Esophagus muscularis mucosa (tissue), 4 donors: ENCODE data around the gene SYMPK. TPM values are rescaled to one million over a fixed set of nuclear protein-coding genes. Genes with fewer than 3 reads are reported as not detected.

Source experiments
- DNase-seq: peaks from one replicate; pipeline ENCODE4 v3.0.0-alpha.2; 2017; ENCODE audit errors: extremely low spot score
- H3K27ac ChIP-seq, 4 donors: fragments of 200-600 bp; sonication (generic); replicated peaks in 1 of 4; 1 replicate in 3 of 4; 2 replicates in 1 of 4; pipeline ENCODE4 v1.5.1; 2016 to 2019; ENCODE audit warnings: mild to moderate bottlenecking in 1 of 4
- H3K27me3 ChIP-seq, 4 donors: fragments of 200-600 bp; sonication (generic); one replicate each; pipeline versions ENCODE4 v1.5.1 to v1.6.0; 2016 to 2019
- H3K36me3 ChIP-seq, 4 donors: fragments of 200-600 bp; sonication (generic); one replicate each; pipeline ENCODE4 v1.5.1; 2016 to 2019
- H3K4me1 ChIP-seq, 4 donors: fragments of 200-600 bp; sonication (generic); one replicate each; pipeline ENCODE4 v1.5.1; 2016 to 2019
- H3K4me3 ChIP-seq, 4 donors: fragments of 200-600 bp; sonication (generic); 1 replicate in 2 of 4; 2 replicates in 2 of 4; pipeline ENCODE4 v1.5.1; 2016 to 2019; ENCODE audit warnings: mild to moderate bottlenecking in 4 of 4, moderate library complexity in 1 of 4
- H3K9me3 ChIP-seq, 4 donors: fragments of 200-600 bp; sonication (generic); 1 replicate in 3 of 4; 2 replicates in 1 of 4; pipeline ENCODE4 v1.5.1; 2016 to 2019
- EP300 ChIP-seq: sonication (generic); formaldehyde crosslinking; IDR thresholded peaks from one replicate; pipeline ENCODE4 v1.6.1; 2017; ENCODE audit warnings: antibody characterized with exemption
- POLR2A ChIP-seq: fragments of 450-650 bp; IDR thresholded peaks from one replicate; pipeline ENCODE4 v1.6.1; 2017; ENCODE audit warnings: antibody characterized with exemption, moderate library complexity, mild to moderate bottlenecking, low read depth
- POLR2AphosphoS5 ChIP-seq, 2 donors: sonication (generic); formaldehyde crosslinking; IDR thresholded peaks; one replicate each; pipeline ENCODE4 v1.6.1; 2017; ENCODE audit warnings: antibody characterized with exemption in 2 of 2
- WGBS: methylation state at CpG from one replicate; pipeline ENCODE4 v1.1.5; 2018; 5-methylcytosine and 5-hydroxymethylcytosine counted together
- intact Hi-C: fragments of 100-400 bp; cut with DNase I; formaldehyde crosslinking; loops from one replicate; pipeline ENCODE4 v1.15.1; 2023
- total RNA-seq, 4 donors: library from RNA; depleted of rRNA; stranded (reverse); fragments of >200 nt; gene quantifications; one replicate each; pipeline versions ENCODE4 v1.1.0 to v1.2.1, GENCODE V29; 2016
- TF ChIP-seq, protein P1 (sequence below), 3 experiments: fragments of 200-600 bp in 2 of 3; fragments of 450-650 bp in 1 of 3; sonication (generic) in 2 of 3; IDR thresholded peaks; one replicate each; pipeline ENCODE4 v1.5.1; 2017 to 2019; ENCODE audit warnings: antibody characterized with exemption in 3 of 3, mild to moderate bottlenecking in 2 of 3, moderate library complexity in 1 of 3

The SYMPK gene
- total RNA-seq, 4 donors from 2014 or later, result 22.0 to 44.2 (median 36.6) TPM

DNA sequence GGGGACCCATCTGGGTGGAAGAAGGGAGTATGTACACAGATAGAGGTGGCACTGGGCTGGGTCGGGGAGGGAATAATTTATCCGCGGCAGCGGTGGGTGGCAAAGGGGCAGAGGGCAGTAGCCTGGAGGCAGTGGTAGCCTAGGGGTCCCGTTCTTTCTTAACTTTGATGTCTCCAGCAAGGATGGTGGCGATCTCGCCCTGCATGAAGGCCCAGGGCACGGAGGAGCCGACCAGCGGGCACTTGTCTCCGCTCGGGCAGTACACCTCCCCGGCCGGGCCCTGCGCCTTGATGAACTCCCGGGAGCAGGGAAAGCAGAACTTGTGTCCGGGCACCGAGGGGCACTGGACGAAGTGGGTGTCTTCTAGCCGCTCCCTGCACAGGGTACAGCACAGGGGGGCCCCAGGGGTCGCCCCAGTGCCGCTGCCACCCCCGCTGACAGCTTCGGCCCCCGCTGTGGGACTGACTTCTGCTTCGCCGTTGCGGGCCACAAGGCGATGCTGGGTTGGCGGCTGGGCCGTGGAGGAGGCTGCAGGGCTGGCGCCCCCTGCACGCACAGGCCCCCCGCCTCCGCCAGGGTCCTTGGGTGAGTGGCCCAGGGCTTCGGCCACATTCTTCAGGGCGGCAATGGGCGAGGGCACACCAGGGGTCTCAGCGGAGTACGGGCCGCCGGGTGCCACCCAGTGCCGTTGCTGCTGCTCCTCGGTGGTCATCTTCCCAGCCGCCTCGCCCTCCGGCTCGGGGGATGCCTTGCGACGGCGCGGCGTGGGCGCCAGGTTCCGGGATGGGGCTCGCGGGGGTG is 21.1 kb upstream of the SYMPK start:
- intact Hi-C loops, result loop anchor here (5.0 kb wide), 1 partner anchor 67 kb away; the partner anchor contains the start of gene RSPH6A
- Histone ChIP-seq H3K4me3 (peak overlapping the region; percentile 31 to 91 (median 60)), H3K9me3 (no peaks in the 10 kb centered on the region), H3K4me1 (peaks cover 32 to 51% (median 49%) of the 10 kb centered on the region in 4 donors), H3K27me3 (peaks cover 0 to 4% (median 0%) of the 10 kb centered on the region in 4 donors), H3K36me3 (peaks cover 0 to 18% (median 9%) of the 10 kb centered on the region in 4 donors), H3K27ac (peak overlapping the region in 1 of 4 donors; percentile 35)
- 93% methylated on average over 38 of the region's 57 CpGs for WGBS
- DNase-seq, result no peak
- no peak for TF ChIP-seq POLR2AphosphoS5 (IDR thresholded peaks at IDR 0.05)

DNA sequence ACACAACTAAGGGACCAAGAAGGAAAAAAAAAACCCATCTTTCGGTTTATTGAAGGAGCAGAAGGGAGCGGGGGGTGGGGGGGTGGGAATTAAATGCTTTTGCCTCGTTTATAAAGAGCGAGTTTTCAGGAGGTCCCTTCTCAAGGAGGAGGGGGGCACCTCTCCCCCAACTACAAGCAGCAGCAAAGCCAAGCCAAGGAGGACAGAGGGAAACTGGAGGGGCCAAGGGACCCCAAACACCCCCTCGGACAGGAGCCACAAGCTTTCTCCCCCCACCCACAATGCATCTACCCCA is 20.6 kb upstream of the SYMPK start:
- peaks cover 32 to 51% (median 49%) of the 10 kb centered on the region in 4 donors for H3K4me1 ChIP-seq

DNA sequence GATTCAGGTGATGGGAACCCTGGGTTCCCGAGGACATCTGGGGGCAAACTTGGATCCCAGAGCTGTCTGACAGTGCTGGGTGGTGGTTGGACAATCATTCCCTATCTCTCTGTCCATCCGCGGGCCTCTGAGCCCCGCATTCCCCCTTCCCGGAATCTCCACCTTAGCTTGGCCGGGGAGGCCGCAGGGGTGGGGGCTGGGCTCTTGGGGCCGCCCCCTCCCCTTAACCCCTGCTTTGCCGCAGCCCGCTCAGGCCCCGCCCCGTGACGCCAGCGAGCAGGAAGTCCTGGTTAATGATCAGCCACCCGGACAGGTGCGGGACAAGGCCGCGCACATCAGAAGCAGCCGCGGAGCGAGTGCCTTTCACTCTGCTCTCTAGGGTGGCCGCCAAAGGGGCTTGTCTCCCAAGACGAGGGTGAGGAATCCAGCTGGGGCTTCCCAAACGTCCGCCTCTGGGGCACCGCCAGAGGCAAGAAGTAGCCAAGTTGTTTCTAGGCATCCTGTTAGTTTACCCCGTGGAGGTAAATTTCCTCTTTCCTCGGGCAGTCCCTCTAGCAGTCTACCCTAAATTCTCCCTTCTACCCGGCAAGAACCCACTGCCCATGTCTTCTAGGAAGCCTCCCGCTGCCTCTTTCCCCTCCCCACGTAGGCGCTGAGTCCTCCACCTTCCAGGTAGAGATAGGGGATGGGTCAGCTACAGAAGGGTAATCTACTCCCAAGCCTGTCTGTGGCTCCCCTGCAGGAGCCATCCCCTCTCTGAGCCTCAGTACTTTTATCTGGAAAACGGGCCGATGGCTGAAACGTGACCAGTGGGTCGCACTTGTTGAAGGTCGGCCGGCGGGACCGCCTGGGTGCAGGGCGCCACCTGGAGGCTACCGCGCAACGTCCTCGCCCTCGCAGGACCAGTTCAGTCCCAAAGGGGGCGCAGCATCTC is 20.0 kb upstream of the SYMPK start:
- intact Hi-C loops, result loop anchor here (5.0 kb wide), 1 partner anchor 66 kb away; the partner anchor contains the start of gene RSPH6A
- peak; percentile 96 for DNase-seq
- Histone ChIP-seq H3K36me3 (peaks cover 0 to 18% (median 9%) of the 10 kb centered on the region in 4 donors), H3K4me1 (peaks cover 32 to 51% (median 49%) of the 10 kb centered on the region in 4 donors), H3K27me3 (peaks cover 0 to 6% (median 0%) of the 10 kb centered on the region in 4 donors), H3K4me3 (peak overlapping the region; percentile 31 to 46 (median 34)), H3K27ac (peak overlapping the region in 2 of 4 donors; percentile 21 to 30), H3K9me3 (no peaks in the 10 kb centered on the region)
- TF ChIP-seq EP300 (no peak), POLR2AphosphoS5 (IDR thresholded peaks at IDR 0.05) (peak; percentile 7 to 53), POLR2A (no peak)
- TF ChIP-seq, protein P1, sequence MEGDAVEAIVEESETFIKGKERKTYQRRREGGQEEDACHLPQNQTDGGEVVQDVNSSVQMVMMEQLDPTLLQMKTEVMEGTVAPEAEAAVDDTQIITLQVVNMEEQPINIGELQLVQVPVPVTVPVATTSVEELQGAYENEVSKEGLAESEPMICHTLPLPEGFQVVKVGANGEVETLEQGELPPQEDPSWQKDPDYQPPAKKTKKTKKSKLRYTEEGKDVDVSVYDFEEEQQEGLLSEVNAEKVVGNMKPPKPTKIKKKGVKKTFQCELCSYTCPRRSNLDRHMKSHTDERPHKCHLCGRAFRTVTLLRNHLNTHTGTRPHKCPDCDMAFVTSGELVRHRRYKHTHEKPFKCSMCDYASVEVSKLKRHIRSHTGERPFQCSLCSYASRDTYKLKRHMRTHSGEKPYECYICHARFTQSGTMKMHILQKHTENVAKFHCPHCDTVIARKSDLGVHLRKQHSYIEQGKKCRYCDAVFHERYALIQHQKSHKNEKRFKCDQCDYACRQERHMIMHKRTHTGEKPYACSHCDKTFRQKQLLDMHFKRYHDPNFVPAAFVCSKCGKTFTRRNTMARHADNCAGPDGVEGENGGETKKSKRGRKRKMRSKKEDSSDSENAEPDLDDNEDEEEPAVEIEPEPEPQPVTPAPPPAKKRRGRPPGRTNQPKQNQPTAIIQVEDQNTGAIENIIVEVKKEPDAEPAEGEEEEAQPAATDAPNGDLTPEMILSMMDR (IDR thresholded peaks at IDR 0.05), result peak; percentile 85 to 89 (median 85)
- WGBS, result 30% methylated on average over 25 of the region's 47 CpGs

More for the DNA sequence above, 20.6 kb upstream of the SYMPK start:
- H3K4me3 ChIP-seq, result peak overlapping the region in 3 of 4 donors; percentile 31 to 46 (median 32)
- WGBS, result 38% methylated on average over 5 of the region's 5 CpGs
- no peaks in the 10 kb centered on the region for H3K9me3 ChIP-seq
- H3K27ac ChIP-seq, result peak overlapping the region in 2 of 4 donors; percentile 21 to 35
- intact Hi-C loops, result loop anchor here (5.0 kb wide), 1 partner anchor 66 kb away; the partner anchor contains the start of gene RSPH6A
- no peak for TF ChIP-seq EP300
- TF ChIP-seq, protein P1 (IDR thresholded peaks at IDR 0.05), result peak in 1 of 3 experiments; percentile 26
- peaks cover 0 to 6% (median 0%) of the 10 kb centered on the region in 4 donors for H3K27me3 ChIP-seq
- H3K36me3 ChIP-seq, result peaks cover 0 to 18% (median 9%) of the 10 kb centered on the region in 4 donors
- DNase-seq, result no peak

DNA sequence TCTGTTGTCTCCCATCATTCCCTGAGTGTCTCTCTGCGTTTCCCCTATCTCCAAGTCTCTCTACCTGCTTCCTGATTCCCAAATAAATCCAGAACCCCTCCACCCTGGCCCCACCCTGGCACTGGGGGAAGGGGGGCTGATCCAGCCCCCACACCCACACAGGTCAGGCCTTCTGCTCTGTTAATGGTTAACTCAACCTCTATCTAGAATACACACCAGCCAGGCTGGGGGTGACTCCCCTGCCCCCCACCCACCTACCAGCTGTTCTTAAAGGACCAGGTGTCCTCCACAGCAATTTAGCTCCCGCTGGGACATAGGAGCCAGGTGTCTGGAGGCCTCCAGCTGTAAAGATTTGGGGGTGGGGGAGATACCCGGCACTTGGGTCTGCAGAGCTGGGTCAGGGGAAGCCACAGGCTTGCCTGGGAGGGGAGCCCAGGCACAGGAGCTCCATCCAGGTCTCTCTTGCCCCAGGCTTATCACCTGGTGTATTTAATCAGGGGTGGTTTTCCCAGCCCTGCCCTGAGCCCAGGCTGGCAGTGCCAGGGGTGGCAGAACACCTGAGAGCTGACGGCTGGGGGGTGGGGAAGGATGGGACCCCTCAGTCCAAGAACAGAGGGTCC is 19.1 kb upstream of the SYMPK start:
- Histone ChIP-seq H3K4me1 (peaks cover 33 to 50% (median 49%) of the 10 kb centered on the region in 4 donors), H3K9me3 (no peaks in the 10 kb centered on the region), H3K27ac (no peak overlapping the region), H3K4me3 (peak overlapping the region in 2 of 4 donors; percentile 32 to 46), H3K27me3 (peaks cover 0 to 10% (median 0%) of the 10 kb centered on the region in 4 donors), H3K36me3 (peaks cover 0 to 18% (median 9%) of the 10 kb centered on the region in 4 donors)
- 69% methylated on average over 2 of the region's 4 CpGs for WGBS
- intact Hi-C loops, result loop anchor here (5.0 kb wide), 1 partner anchor 65 kb away; the partner anchor contains the start of gene RSPH6A
- no peak for DNase-seq
- no peak for TF ChIP-seq POLR2A
- TF ChIP-seq POLR2AphosphoS5 (IDR thresholded peaks at IDR 0.05), result no peak
- no peak for TF ChIP-seq EP300
- TF ChIP-seq, protein P1 (IDR thresholded peaks at IDR 0.05), result no peak
